Panc1 (cell line): ENCODE data around the gene ZFHX3.

Experiments
- POLR2AphosphoS5 ChIP-seq: IDR thresholded peaks from 2 replicates; pipeline ENCODE4 v1.6.1; 2012; ENCODE audit warnings: mild to moderate bottlenecking, low read depth, low read length, moderate library complexity
- SIN3A ChIP-seq: IDR thresholded peaks from 2 replicates; pipeline ENCODE4 v1.6.1; 2012; ENCODE audit warnings: low read depth, mild to moderate bottlenecking, low read length, moderate library complexity, borderline replicate concordance; ENCODE audit not compliant: insufficient read depth
- TF ChIP-seq, protein P1 (sequence below): fragments of 450-650 bp; IDR thresholded peaks from 2 replicates; pipeline ENCODE4 v1.5.1; 2017; ENCODE audit warnings: mild to moderate bottlenecking
- TF ChIP-seq, protein P2 (sequence below), 2 experiments: IDR thresholded peaks; 2 replicates each; pipeline ENCODE4 v1.6.1; 2011 to 2012; ENCODE audit warnings: low read depth in 2 of 2, control low read depth in 1 of 2, low read length in 1 of 2, mild to moderate bottlenecking in 1 of 2, moderate library complexity in 1 of 2; ENCODE audit not compliant: insufficient read depth in 1 of 2

DNA sequence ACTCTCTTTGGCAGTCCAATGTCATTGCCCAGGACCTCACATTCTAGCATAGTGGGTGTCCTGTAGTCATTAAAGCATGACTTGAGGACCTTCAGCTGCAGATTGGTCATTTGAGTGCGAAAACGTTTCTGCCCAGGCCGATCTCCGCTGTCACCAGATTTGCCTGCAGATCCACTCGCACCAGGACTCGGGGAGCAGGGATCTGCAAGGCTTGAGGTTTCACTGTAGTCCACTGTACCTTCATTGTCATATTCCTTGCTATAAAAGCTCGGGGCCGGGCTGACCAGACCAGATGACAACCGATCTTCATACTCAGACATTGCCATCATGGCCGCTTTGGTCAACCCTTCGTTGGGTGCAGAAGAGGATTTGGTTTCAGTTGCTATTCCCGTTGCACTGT lies 254.2 kb downstream of the ZFHX3 start:
- TF ChIP-seq, protein P1, sequence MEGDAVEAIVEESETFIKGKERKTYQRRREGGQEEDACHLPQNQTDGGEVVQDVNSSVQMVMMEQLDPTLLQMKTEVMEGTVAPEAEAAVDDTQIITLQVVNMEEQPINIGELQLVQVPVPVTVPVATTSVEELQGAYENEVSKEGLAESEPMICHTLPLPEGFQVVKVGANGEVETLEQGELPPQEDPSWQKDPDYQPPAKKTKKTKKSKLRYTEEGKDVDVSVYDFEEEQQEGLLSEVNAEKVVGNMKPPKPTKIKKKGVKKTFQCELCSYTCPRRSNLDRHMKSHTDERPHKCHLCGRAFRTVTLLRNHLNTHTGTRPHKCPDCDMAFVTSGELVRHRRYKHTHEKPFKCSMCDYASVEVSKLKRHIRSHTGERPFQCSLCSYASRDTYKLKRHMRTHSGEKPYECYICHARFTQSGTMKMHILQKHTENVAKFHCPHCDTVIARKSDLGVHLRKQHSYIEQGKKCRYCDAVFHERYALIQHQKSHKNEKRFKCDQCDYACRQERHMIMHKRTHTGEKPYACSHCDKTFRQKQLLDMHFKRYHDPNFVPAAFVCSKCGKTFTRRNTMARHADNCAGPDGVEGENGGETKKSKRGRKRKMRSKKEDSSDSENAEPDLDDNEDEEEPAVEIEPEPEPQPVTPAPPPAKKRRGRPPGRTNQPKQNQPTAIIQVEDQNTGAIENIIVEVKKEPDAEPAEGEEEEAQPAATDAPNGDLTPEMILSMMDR: no peak
- TF ChIP-seq POLR2AphosphoS5 (no peak), SIN3A (no peak)
- TF ChIP-seq, protein P2, sequence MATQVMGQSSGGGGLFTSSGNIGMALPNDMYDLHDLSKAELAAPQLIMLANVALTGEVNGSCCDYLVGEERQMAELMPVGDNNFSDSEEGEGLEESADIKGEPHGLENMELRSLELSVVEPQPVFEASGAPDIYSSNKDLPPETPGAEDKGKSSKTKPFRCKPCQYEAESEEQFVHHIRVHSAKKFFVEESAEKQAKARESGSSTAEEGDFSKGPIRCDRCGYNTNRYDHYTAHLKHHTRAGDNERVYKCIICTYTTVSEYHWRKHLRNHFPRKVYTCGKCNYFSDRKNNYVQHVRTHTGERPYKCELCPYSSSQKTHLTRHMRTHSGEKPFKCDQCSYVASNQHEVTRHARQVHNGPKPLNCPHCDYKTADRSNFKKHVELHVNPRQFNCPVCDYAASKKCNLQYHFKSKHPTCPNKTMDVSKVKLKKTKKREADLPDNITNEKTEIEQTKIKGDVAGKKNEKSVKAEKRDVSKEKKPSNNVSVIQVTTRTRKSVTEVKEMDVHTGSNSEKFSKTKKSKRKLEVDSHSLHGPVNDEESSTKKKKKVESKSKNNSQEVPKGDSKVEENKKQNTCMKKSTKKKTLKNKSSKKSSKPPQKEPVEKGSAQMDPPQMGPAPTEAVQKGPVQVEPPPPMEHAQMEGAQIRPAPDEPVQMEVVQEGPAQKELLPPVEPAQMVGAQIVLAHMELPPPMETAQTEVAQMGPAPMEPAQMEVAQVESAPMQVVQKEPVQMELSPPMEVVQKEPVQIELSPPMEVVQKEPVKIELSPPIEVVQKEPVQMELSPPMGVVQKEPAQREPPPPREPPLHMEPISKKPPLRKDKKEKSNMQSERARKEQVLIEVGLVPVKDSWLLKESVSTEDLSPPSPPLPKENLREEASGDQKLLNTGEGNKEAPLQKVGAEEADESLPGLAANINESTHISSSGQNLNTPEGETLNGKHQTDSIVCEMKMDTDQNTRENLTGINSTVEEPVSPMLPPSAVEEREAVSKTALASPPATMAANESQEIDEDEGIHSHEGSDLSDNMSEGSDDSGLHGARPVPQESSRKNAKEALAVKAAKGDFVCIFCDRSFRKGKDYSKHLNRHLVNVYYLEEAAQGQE (IDR thresholded peaks at IDR 0.05; ENCODE audit: insufficient read depth in 1 of 2, low read depth in 2 of 2, low read length in 1 of 2): no peak
